ENCODE data around the gene RGS14. TPM values are rescaled to one million over a fixed set of nuclear protein-coding genes. Genes with fewer than 3 reads are reported as not detected.

The RGS14 gene
- total and polyA plus RNA-seq, 4 donors: 9.3 to 32.8 (median 23.1) TPM

DNA sequence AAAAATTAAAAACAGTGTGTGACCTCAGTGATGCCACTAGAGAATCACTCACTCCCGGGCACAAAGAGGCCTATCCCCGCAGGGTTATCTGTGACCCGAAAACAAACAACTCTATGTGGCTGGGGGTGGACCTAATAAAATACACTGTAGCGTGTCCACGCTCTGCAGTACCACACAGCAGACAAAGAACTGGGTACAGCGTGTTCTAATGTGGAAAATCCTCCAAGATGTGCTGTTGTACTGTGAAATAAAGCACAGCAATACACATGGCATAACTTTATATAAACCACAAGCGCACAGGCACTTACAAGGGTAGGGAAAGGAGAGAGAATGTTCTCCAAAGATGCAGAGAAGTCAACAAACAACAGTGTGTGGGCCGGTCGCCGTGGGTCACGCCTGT is 18.4 kb downstream of the RGS14 start:
- Histone ChIP-seq H3K4me1 (ENCODE audit: control insufficient read depth in 5 of 5, insufficient read depth in 5 of 5, low read length in 5 of 5) (peaks cover 0 to 11% (median 0%) of the 10 kb centered on the region in 5 donors), H3K9ac (ENCODE audit: insufficient read depth in 1 of 2, low read length in 2 of 2) (no peak overlapping the region), H3K27ac (ENCODE audit: low read depth in 1 of 2, low read length in 1 of 2) (no peak overlapping the region), H3K27me3 (ENCODE audit: control insufficient read depth in 3 of 3, insufficient read depth in 3 of 3, low read length in 2 of 3) (no peaks in the 10 kb centered on the region), H3K36me3 (ENCODE audit: control insufficient read depth in 4 of 4, insufficient read depth in 4 of 4, low read length in 4 of 4) (peaks cover 0 to 4% (median 0%) of the 10 kb centered on the region in 4 donors), H3K4me3 (no peak overlapping the region), H3K9me3 (ENCODE audit: control insufficient read depth in 4 of 4, insufficient read depth in 3 of 4, low read length in 3 of 4) (no peaks in the 10 kb centered on the region)
- DNase-seq: no peak
- no peak for TF ChIP-seq CTCF (IDR thresholded peaks at IDR 0.05; ENCODE audit: control extremely low read depth, extremely low read depth)
- 88 to 93% methylated on average over 11 of the region's 11 CpGs for WGBS, 2 donors
- no peak for ATAC-seq (ENCODE audit: insufficient read depth, low FRiP score)

DNA sequence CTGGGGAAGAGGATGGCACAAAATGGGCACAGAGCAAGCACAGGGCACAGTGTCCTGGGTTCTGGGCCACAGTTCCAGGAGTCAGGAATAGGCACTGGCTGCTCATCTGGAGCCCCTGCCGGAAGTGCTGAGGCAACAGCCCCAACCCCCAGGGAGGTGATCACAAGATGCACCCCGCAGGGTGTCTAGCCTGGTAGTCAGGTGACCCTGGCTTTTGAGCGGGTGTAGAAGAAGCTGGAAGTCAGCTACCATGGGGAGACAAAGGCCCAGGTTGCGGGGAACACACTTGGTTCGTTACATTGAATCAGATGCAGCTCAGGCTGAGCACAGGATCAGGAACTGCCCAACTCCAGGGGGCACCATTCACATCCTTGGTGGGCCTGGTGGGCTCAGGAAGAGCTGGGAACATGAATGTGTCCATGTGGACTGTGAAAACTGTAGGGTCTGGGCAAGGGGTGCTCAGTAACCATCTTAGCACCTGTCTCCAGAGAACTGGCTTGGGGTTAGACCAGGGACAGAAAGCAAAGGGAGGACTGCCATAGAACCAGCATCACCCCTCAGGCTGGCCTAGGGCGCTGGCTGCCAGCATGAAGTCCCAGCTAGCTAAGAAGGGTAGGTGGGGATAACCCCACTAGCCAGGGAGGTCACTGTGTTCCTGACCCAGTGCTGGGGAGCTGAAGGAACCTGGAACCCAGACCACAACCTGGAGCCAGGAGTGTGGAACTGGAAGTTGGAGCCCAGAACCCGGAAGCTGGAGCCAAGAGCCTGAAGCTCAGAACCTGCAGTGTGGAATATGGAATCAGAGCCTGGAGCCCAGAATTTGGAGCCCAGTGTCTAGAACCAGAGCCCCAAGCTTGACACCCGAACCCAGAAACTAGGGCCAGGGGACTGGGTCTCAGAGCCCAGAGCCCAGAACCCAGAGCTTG is 20.4 kb downstream of the RGS14 start:
- Histone ChIP-seq H3K27ac (ENCODE audit: low read depth in 1 of 2, low read length in 1 of 2) (no peak overlapping the region), H3K9me3 (ENCODE audit: control insufficient read depth in 4 of 4, insufficient read depth in 3 of 4, low read length in 3 of 4) (no peaks in the 10 kb centered on the region), H3K27me3 (ENCODE audit: control insufficient read depth in 3 of 3, insufficient read depth in 3 of 3, low read length in 2 of 3) (no peaks in the 10 kb centered on the region), H3K36me3 (ENCODE audit: control insufficient read depth in 4 of 4, insufficient read depth in 4 of 4, low read length in 4 of 4) (no peaks in the 10 kb centered on the region), H3K4me1 (ENCODE audit: control insufficient read depth in 5 of 5, insufficient read depth in 5 of 5, low read length in 5 of 5) (peaks cover 0 to 3% (median 0%) of the 10 kb centered on the region in 5 donors), H3K4me3 (no peak overlapping the region), H3K9ac (ENCODE audit: insufficient read depth in 1 of 2, low read length in 2 of 2) (no peak overlapping the region)
- ATAC-seq (ENCODE audit: insufficient read depth, low FRiP score) (no peak), DNase-seq (no peak)
- 83 to 91% methylated on average over 8 of the region's 8 CpGs for WGBS, 2 donors
- TF ChIP-seq CTCF (IDR thresholded peaks at IDR 0.05; ENCODE audit: control extremely low read depth, extremely low read depth): no peak

DNA sequence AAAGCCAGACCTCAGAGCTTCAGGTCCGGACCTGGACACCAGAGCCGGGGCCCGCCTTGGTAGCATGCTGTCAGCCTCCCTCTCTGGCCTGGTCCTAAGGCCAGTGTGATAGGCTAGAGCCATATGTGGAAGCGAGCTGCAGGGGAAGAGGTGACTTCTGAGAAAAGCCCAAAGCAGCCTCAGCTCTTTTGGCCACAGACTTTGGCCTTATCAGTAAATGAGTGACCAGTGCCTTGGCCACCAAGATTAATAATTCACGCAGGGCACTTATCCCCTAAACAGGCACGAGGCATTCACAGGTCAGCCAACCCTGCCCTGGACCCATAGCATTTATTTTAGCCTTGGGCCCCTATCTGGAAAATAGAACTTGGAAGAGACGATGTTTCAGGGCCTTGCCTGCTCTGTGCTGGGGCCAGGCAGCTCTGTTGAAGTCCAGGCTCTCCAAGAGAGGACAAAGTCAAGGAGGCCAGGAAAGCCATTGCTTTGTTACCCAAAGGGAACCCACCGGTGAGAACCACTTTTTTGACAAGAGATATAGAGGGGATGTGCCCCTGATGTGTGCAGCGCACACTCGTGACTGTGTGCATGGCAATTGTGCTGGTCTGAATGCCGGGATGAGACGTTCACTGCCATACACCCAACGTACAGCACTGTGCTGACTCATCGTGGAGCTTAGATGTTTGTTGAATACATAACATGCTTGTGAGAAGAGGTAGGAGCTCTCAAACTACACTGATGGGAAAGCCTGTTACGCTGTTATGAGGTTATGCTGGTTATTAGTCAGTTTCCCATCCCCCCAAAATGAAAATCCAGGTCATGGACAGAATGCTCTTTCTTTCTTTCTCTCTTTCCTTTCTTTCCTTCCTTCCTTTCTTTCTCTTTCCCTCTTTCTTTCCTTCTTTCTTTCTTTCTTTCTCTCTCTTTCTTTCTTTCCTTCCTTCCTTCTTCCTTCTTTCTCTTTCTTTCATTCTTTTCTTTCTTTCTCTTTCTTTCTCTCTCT is 21.5 kb downstream of the RGS14 start:
- DNase-seq (no peak), ATAC-seq (ENCODE audit: insufficient read depth, low FRiP score) (no peak)
- Histone ChIP-seq H3K27me3 (ENCODE audit: control insufficient read depth in 3 of 3, insufficient read depth in 3 of 3, low read length in 2 of 3) (no peaks in the 10 kb centered on the region), H3K4me1 (ENCODE audit: control insufficient read depth in 5 of 5, insufficient read depth in 5 of 5, low read length in 5 of 5) (peaks cover 0 to 3% (median 0%) of the 10 kb centered on the region in 5 donors), H3K4me3 (no peak overlapping the region), H3K36me3 (ENCODE audit: control insufficient read depth in 4 of 4, insufficient read depth in 4 of 4, low read length in 4 of 4) (no peaks in the 10 kb centered on the region), H3K9ac (ENCODE audit: insufficient read depth in 1 of 2, low read length in 2 of 2) (no peak overlapping the region), H3K27ac (ENCODE audit: low read depth in 1 of 2, low read length in 1 of 2) (no peak overlapping the region), H3K9me3 (ENCODE audit: control insufficient read depth in 4 of 4, insufficient read depth in 3 of 4, low read length in 3 of 4) (no peaks in the 10 kb centered on the region)
- no peak for TF ChIP-seq CTCF (IDR thresholded peaks at IDR 0.05; ENCODE audit: control extremely low read depth, extremely low read depth)
- 70 to 74% methylated on average over 15 of the region's 15 CpGs for WGBS, 2 donors

Measured in lung (tissue), 12 donors.